GM13976 (cell line): ENCODE data around the gene TRPC5OS.
A peak's percentile ranks its signal among the peaks of the same experiment; 100 is the strongest.

ENCODE experiments used
- DNase-seq: peaks from one replicate; pipeline ENCODE4 v3.0.0; 2012; ENCODE audit warnings: low spot score
- in situ Hi-C: fragments of 300-500 bp; cut with MboI; formaldehyde crosslinking; loops from one replicate; pipeline ENCODE4 v1.12.0; 2022; ENCODE audit warnings: low sequenced_read_pairs, mixed read lengths, inconsistent platforms; ENCODE audit not compliant: unreplicated experiment
- TF ChIP-seq, protein P1 (sequence below): IDR thresholded peaks from 2 replicates; pipeline ENCODE4 v1.5.1; 2012; ENCODE audit warnings: borderline replicate concordance, mild to moderate bottlenecking; ENCODE audit not compliant: insufficient read depth; ENCODE audit errors: extremely low read depth, missing control alignments, control extremely low read depth

Gene TRPC5OS

DNA sequence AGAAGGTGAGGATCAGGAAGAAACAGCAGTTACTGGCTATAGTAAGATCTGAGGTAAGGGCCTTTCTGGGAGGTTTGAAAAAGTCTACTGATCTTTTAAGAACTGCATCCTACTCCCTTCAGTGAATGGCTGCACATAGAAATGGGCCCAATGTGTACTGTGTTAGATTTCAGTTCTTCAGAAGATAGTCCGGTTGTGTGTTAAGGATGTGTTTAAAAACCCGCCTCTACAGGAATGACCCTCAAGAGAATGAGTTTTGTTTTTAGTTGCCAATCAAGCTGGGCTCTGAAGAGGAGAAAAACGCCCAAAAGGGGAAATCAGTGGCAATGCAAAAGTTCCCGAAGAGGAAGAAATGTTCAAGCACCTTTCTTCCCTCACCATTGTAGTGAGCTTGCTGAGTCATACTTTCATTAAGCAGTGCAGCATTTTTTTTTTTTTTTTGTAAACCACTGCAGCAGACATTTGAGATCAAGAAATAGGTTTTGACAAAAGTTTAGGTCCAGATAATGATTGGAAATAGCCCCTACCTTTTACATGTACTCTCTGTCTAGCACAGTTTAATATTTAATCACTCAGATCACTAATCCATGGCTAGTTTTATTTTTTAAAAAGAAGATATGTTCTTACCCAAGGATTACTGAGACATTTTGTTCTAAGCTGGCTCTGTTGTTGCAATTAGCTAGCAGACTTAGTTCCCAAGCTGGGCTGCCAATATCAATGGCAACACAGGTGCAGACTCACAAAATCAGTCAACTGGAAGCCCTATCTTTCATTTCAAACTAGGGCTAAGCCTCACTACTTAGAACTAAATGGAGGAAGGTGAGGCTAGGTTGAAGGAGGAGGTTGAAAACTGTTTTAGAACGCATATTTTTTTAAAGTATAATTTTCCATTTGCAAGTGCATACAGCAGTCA is 7.0 kb upstream of the TRPC5OS start:
- TF ChIP-seq, protein P1, sequence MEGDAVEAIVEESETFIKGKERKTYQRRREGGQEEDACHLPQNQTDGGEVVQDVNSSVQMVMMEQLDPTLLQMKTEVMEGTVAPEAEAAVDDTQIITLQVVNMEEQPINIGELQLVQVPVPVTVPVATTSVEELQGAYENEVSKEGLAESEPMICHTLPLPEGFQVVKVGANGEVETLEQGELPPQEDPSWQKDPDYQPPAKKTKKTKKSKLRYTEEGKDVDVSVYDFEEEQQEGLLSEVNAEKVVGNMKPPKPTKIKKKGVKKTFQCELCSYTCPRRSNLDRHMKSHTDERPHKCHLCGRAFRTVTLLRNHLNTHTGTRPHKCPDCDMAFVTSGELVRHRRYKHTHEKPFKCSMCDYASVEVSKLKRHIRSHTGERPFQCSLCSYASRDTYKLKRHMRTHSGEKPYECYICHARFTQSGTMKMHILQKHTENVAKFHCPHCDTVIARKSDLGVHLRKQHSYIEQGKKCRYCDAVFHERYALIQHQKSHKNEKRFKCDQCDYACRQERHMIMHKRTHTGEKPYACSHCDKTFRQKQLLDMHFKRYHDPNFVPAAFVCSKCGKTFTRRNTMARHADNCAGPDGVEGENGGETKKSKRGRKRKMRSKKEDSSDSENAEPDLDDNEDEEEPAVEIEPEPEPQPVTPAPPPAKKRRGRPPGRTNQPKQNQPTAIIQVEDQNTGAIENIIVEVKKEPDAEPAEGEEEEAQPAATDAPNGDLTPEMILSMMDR: no peak
- DNase-seq: peak; percentile 9
- in situ Hi-C loops: no loop called here

DNA sequence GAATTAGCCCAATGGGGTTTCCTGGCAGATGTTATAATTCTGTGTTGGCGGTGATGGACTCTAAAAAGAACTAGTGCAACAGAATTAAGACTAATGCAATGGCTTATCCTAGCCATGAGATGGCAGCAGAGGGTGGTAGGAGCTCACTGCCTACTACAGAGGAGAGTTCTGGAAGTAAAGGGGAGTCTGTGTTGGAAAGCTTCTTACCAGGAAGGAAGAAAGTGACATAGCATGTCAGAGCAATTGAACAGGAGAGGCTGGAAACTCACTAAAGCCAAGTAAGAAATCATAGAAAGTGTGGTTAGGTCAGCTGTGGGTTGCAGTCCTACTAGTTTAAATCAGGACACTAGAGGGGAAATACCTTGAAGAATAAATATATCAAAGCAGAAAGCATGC is 6.3 kb upstream of the TRPC5OS start:
- DNase-seq: peak; percentile 11
- in situ Hi-C loops: no loop called here
- TF ChIP-seq, protein P1: peak; percentile 61

DNA sequence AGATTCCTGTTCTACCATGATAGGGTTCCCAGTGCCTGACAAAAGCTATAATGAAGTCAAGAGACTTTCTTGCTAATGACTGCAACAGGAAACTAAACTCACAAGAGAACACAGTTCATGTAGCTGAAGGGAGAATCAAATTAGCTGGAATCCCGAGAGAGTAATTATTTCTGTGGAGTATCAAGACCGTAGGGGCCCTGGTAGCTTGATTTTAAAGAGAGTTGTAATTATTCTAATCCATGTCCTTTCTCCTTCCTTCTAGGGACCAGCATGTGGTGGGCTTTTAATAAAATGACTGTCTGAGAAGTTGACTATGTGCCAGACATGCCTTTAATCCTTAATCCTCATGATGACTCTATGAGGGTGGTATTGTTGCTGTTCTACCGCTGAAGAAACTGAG is 1.7 kb upstream of the TRPC5OS start:
- TF ChIP-seq, protein P1: no peak
- in situ Hi-C loops: no loop called here
- DNase-seq: no peak

DNA sequence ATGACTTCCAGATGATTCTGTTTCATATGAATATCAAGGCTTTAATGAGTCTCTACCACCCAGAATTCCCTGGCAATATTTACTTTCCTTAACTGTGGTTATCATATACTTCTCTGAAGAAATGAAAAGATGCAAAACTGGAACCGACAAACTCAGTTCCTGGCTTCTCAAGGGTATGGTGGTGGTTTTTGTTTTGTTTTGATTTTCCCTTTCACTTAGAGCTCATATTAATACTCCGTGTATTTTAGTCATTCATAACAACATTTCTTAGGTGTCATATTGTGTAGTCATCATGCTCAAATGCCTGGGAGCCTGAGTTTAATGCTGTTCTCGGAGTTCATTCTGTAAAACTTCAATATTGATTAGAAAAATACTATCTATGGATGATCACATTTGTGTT is 665 bp downstream of the TRPC5OS start:
- TF ChIP-seq, protein P1: no peak
- in situ Hi-C loops: no loop called here
- no peak for DNase-seq

DNA sequence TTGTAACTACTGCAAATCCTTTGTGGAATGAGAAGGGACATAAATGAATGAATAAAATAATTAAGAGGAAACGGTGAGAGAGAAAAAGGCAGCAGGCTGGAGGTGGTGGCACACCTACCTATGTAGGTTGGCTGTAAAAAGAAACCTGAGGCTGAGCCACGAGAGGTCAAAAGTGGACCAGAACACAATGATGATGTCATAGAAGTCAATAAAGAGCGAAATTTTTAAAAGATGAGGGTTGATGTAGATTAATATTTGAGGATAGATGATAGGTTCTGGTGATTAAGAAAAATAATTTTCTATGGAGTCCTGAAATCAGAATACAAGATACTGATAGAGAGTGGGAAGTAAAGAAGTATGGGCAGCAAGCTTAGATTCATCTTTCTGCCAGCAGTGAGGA is 1.7 kb downstream of the TRPC5OS start:
- TF ChIP-seq, protein P1: no peak
- no peak for DNase-seq
- in situ Hi-C loops: no loop called here

DNA sequence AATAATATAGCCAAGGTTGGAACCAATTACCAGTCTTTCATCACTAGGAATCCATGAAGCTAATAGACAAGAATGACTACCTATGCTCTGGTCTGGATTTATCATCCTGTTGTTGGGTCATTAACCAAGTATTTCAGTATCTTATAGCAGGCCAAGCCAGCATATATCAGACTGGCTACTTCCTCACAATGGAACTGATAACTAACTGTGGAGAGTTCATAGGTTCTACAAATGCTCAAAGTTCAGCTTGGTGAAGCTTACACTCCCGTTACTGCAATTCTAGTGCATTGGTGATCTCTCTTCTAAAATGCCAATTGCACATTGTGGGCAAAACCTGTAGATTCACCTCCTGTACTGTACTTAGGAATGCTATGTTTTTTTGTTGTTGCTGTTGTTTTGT is 4.8 kb downstream of the TRPC5OS start:
- in situ Hi-C loops: no loop called here
- TF ChIP-seq, protein P1: no peak
- no peak for DNase-seq
